OCI-LY3 (cell line): Measurements from ENCODE around the gene CYBRD1.
"Not testable (repeated sequence)": the region's sequence is repeated elsewhere in the genome, so short reads cannot be mapped to it uniquely, and the experiment has no call there.

Experiments
- H2AFZ ChIP-seq: fragments of 200-600, 300-600 bp; shearing (Covaris generic); 2 replicates; pipeline ENCODE4 v1.6.0; 2014; ENCODE audit warnings: antibody characterized with exemption, low read depth, low read length
- H3K27ac ChIP-seq: fragments of 200-600, 300-600 bp; sonication (generic); 2 replicates; pipeline ENCODE4 v1.5.1; 2014; ENCODE audit warnings: mild to moderate bottlenecking, low read length, moderate library complexity, mixed read lengths
- H3K27me3 ChIP-seq: fragments of 200-600, 300-600 bp; sonication (generic); 2 replicates; pipeline ENCODE4 v1.6.1; 2014; ENCODE audit warnings: low read depth, low read length, mixed read lengths
- H3K36me3 ChIP-seq: fragments of 200-600, 300-600 bp; sonication (generic); replicated peaks from 2 replicates; pipeline ENCODE3; 2014; ENCODE audit warnings: low read depth, low read length, mixed read lengths
- H3K4me1 ChIP-seq: fragments of 300-600, 200-600 bp; sonication (generic); 2 replicates; pipeline ENCODE4 v1.6.1; 2014; ENCODE audit warnings: low read length, mixed read lengths
- H3K4me2 ChIP-seq: fragments of 200-600, 300-600 bp; sonication (generic); 2 replicates; pipeline ENCODE4 v1.6.1; 2014; ENCODE audit warnings: low read length, mixed read lengths
- H3K4me3 ChIP-seq: fragments of 300-600, 200-600 bp; sonication (generic); 2 replicates; pipeline ENCODE4 v1.5.1; 2014; ENCODE audit warnings: antibody characterized with exemption, mild to moderate bottlenecking, low read length, moderate library complexity
- H3K79me2 ChIP-seq: fragments of 300-600, 200-600 bp; shearing (Covaris generic); 2 replicates; pipeline ENCODE4 v1.6.1; 2014; ENCODE audit warnings: mild to moderate bottlenecking, low read length, mixed read lengths
- H3K9ac ChIP-seq: fragments of 300-600, 200-600 bp; shearing (Covaris generic); 2 replicates; pipeline ENCODE4 v1.6.0; 2014; ENCODE audit warnings: mild to moderate bottlenecking, low read length, moderate library complexity
- H3K9me3 ChIP-seq: fragments of 200-600, 300-600 bp; shearing (Covaris generic); 2 replicates; pipeline ENCODE4 v1.6.1; 2014; ENCODE audit warnings: low read length, mixed read lengths; ENCODE audit not compliant: insufficient read depth
- H4K20me1 ChIP-seq: fragments of 200-600, 300-600 bp; sonication (generic); 2 replicates; pipeline ENCODE4 v1.6.1; 2016; ENCODE audit warnings: low read length, mixed read lengths; ENCODE audit not compliant: insufficient read depth
- CTCF ChIP-seq: fragments of 200-600, 300-600 bp; sonication (generic); IDR thresholded peaks from 2 replicates; pipeline ENCODE4 v1.5.1; 2014; ENCODE audit warnings: antibody characterized with exemption, low read length, low read depth
- EZH2phosphoT487 ChIP-seq: fragments of 200-600 bp; shearing (Covaris generic); IDR thresholded peaks from 2 replicates; pipeline ENCODE4 v1.6.1; 2018; ENCODE audit warnings: antibody characterized with exemption, mixed run types, low read depth

Gene CYBRD1

GRCh38 chr2:171531836-171532450 lies 9.7 kb downstream of the CYBRD1 start:
- H3K4me3 ChIP-seq, result no peak overlapping the region
- no peak overlapping the region for H3K27ac ChIP-seq
- TF ChIP-seq CTCF, result no peak
- no peak for TF ChIP-seq EZH2phosphoT487

GRCh38 chr2:171533331-171533730 lies 11.1 kb downstream of the CYBRD1 start:
- no peaks in the 10 kb centered on the region for H3K79me2 ChIP-seq
- peaks cover 10% of the 10 kb centered on the region for H3K36me3 ChIP-seq
- TF ChIP-seq EZH2phosphoT487 (no peak), CTCF (no peak)
- H2AFZ ChIP-seq, result no peak overlapping the region
- 0 out of 2 replicates have a peak, but pooled peaks cover 4% of the 10 kb centered on the region for H4K20me1 ChIP-seq
- no peaks in the 10 kb centered on the region for H3K27me3 ChIP-seq
- H3K9me3 ChIP-seq, result peaks cover 6% of the 10 kb centered on the region; the same call in 1 of the 2 replicates
- H3K4me3 ChIP-seq, result no peak overlapping the region
- no peak overlapping the region for H3K27ac ChIP-seq
- H3K4me1 ChIP-seq, result peaks cover 20% of the 10 kb centered on the region
- no peak overlapping the region for H3K4me2 ChIP-seq
- no peak overlapping the region for H3K9ac ChIP-seq

More at GRCh38 chr2:171531836-171532450, 9.7 kb downstream of the CYBRD1 start:
- H3K36me3 ChIP-seq, result peaks cover 10% of the 10 kb centered on the region
- peaks cover 6% of the 10 kb centered on the region; the same call in 1 of the 2 replicates for H3K9me3 ChIP-seq
- H3K4me2 ChIP-seq, result peak overlapping the region; percentile 63
- H3K4me1 ChIP-seq, result peaks cover 20% of the 10 kb centered on the region
- no peak overlapping the region for H3K9ac ChIP-seq
- H2AFZ ChIP-seq, result no peak overlapping the region
- no peaks in the 10 kb centered on the region for H3K27me3 ChIP-seq
- 0 out of 2 replicates have a peak, but pooled peaks cover 6% of the 10 kb centered on the region for H4K20me1 ChIP-seq
- no peaks in the 10 kb centered on the region for H3K79me2 ChIP-seq

GRCh38 chr2:171535528-171535927 lies 13.3 kb downstream of the CYBRD1 start:
- not testable (repeated sequence) for H3K4me3 ChIP-seq, H3K9me3 ChIP-seq, H4K20me1 ChIP-seq, H3K36me3 ChIP-seq, H3K79me2 ChIP-seq, H2AFZ ChIP-seq, H3K27me3 ChIP-seq, H3K4me2 ChIP-seq, H3K27ac ChIP-seq, H3K9ac ChIP-seq
- peaks cover 29% of the 10 kb centered on the region for H3K4me1 ChIP-seq

- H2AFZ ChIP-seq, result no peak overlapping the region
- H3K4me1 ChIP-seq, result peaks cover 21% of the 10 kb centered on the region
- H3K9ac ChIP-seq, result no peak overlapping the region
- H3K27me3 ChIP-seq, result 0 out of 2 replicates have a peak, but pooled peaks cover 4% of the 10 kb centered on the region
- H3K79me2 ChIP-seq, result no peaks in the 10 kb centered on the region
- H3K4me3 ChIP-seq, result peak overlapping the region; percentile 63
- H3K4me2 ChIP-seq, result peak overlapping the region; percentile 79
- H4K20me1 ChIP-seq, result no peaks in the 10 kb centered on the region
- H3K27ac ChIP-seq, result peak overlapping the region; percentile 12; the same call in 1 of the 2 replicates
- no peak for TF ChIP-seq CTCF
- no peak for TF ChIP-seq EZH2phosphoT487
- H3K36me3 ChIP-seq, result peaks cover 10% of the 10 kb centered on the region
- no peaks in the 10 kb centered on the region for H3K9me3 ChIP-seq
These were observed 18.2 kb downstream of the CYBRD1 start for GRCh38 chr2:171540437-171540836.
